A549 (cell line): Measurements from ENCODE around the gene IGSF23. TPM values are rescaled to one million over a fixed set of nuclear protein-coding genes. Genes with fewer than 3 reads are reported as not detected.

Source experiments
- ATAC-seq, 2 experiments: fragments of 200-7000 bp in 1 of 2; fragments of >200 bp in 1 of 2; cut with Nextera tagmentation in 1 of 2; cut with Tn5 transposase in 1 of 2; 3 replicates each; pipeline versions ENCODE4 v1.8.0 to v1.9.1; 2018 to 2020; ENCODE audit warnings: mild to moderate bottlenecking in 1 of 2, moderate library complexity in 1 of 2
- CTCF ChIA-PET: fragments of 300-600 bp; sonication (Branson Sonifier 250); formaldehyde crosslinking; extraction: SDS; loops from one replicate; lab custom pipeline; 2021; ENCODE audit warnings: antibody characterized with exemption, inconsistent platforms; lab: Yijun Ruan, JAX
- POLR2A ChIA-PET: fragments of 350-600 bp; formaldehyde crosslinking; extraction: SDS; loops from one replicate; lab custom pipeline; 2021; ENCODE audit warnings: antibody characterized with exemption, inconsistent platforms; lab: Yijun Ruan, JAX
- DNase-seq, 2 experiments: peaks; one replicate each; pipeline versions ENCODE4 v3.0.0 to v3.0.0-alpha.2; 2011 to 2016; ENCODE audit warnings: low read depth in 1 of 2, low spot score in 1 of 2
- FAIRE-seq: peaks from 2 replicates; lab custom pipeline; 2011; peaks lifted over from hg19 to GRCh38; lab: Jason Lieb, UNC
- H3K27ac ChIP-seq, 2 experiments: fragments of >200 bp; sonication (Bioruptor Twin); formaldehyde crosslinking; 3 replicates each; pipeline ENCODE4 v1.5.1; 2016 to 2017
- H3K4me1 ChIP-seq: fragments of >200 bp; sonication (Bioruptor Twin); formaldehyde crosslinking; 3 replicates; pipeline ENCODE4 v1.6.1; 2016
- H3K4me2 ChIP-seq: fragments of >200 bp; sonication (Bioruptor Twin); formaldehyde crosslinking; 3 replicates; pipeline ENCODE4 v1.6.1; 2016
- H3K4me3 ChIP-seq: fragments of >200 bp; sonication (Bioruptor Twin); formaldehyde crosslinking; 3 replicates; pipeline ENCODE4 v1.5.1; 2016
- H3K9me3 ChIP-seq: fragments of >200 bp; sonication (Bioruptor Twin); formaldehyde crosslinking; 3 replicates; pipeline ENCODE4 v1.6.1; 2016
- ATOH8 ChIP-seq: fragments of 250-450 bp; sonication (Bioruptor Pico); IDR thresholded peaks from 2 replicates; pipeline ENCODE4 v1.5.0; 2020; ENCODE audit warnings: low read depth, mild to moderate bottlenecking, moderate library complexity
- FOSL2 ChIP-seq, 2 experiments: fragments of 450-650 bp in 1 of 2; fragments of >200 bp in 1 of 2; sonication (Bioruptor Twin) in 1 of 2; formaldehyde crosslinking; IDR thresholded peaks; 2 replicates each; pipeline versions ENCODE4 v1.5.0 to v1.6.1; 2016 to 2020; ENCODE audit warnings: mild to moderate bottlenecking in 1 of 2, moderate library complexity in 1 of 2
- JUN ChIP-seq, 2 experiments: fragments of >200 bp; sonication (Bioruptor Twin); formaldehyde crosslinking; IDR thresholded peaks; 2 replicates in 1 of 2; 3 replicates in 1 of 2; pipeline ENCODE4 v1.6.1; 2016 to 2017
- PHF8 ChIP-seq: fragments of 200-600 bp; sonication (generic); IDR thresholded peaks from 2 replicates; pipeline ENCODE4 v1.6.1; 2016; ENCODE audit warnings: low read depth, mild to moderate bottlenecking, antibody characterized with exemption, moderate library complexity, borderline replicate concordance
- POLR2AphosphoS2 ChIP-seq: conservative IDR thresholded peaks from 2 replicates; pipeline ENCODE4 v1.6.1; 2012; ENCODE audit warnings: low read length, improper control_type of control experiment, inconsistent platforms
- RFX5 ChIP-seq: fragments of 450-650 bp; IDR thresholded peaks from 2 replicates; pipeline ENCODE4 v1.7.1; 2014; ENCODE audit warnings: antibody characterized with exemption, mild to moderate bottlenecking, moderate library complexity
- SREBF2 ChIP-seq: fragments of 450-650 bp; IDR thresholded peaks from 2 replicates; pipeline ENCODE4 v1.6.1; 2014; ENCODE audit warnings: mild to moderate bottlenecking, moderate library complexity
- USF2 ChIP-seq: fragments of 450-650 bp; IDR thresholded peaks from 2 replicates; pipeline ENCODE4 v1.6.1; 2014; ENCODE audit warnings: antibody characterized with exemption
- ZNF302 ChIP-seq: fragments of 250-450 bp; sonication (Bioruptor Pico); IDR thresholded peaks from 2 replicates; pipeline ENCODE4 v1.9.0; 2021; ENCODE audit warnings: inconsistent platforms, mild to moderate bottlenecking, moderate library complexity
- WGBS: methylation state at CpG from one replicate; pipeline ENCODE4 v1.1.6; 2017; ENCODE audit errors: missing lambda C conversion rate; 5-methylcytosine and 5-hydroxymethylcytosine counted together
- polyA plus RNA-seq, 4 experiments: library from polyadenylated mRNA; depleted of rRNA in 3 of 4; stranded (reverse); fragments of >200 nt; fragmentation: RNase III in 1 of 4; extraction: RNeasy Plus Mini Kit Qiagen cat#74134 plus additional on column Dnase treatment in 1 of 4; gene quantifications; 2 replicates in 3 of 4; 3 replicates in 1 of 4; pipeline ENCODE4 v1.2.3, GENCODE V29; 2011 to 2017

Gene IGSF23
- polyA plus RNA-seq, 2 of the 4 experiments (the other 2 are of a cell fraction) = 0.14 to 0.35 TPM

- FAIRE-seq (no peak), DNase-seq (peak in 1 of 2 experiments; percentile 53), ATAC-seq (peak in 1 of 2 experiments; percentile 59; a peak in 3 of 6 replicates)
- 84% methylated on average over 3 of the region's 3 CpGs for WGBS
- H3K9me3 ChIP-seq = no peaks in the 10 kb centered on the region
- peaks cover 43% of the 10 kb centered on the region for H3K4me1 ChIP-seq
- no peak overlapping the region for H3K4me3 ChIP-seq
- CTCF ChIA-PET = interaction anchor here (0.7 to 13.8 kb wide), 23 partner anchors 10 to 165 kb away, joined by 3 to 180 read pairs (median 22); partner anchors contain the start of genes CEACAM19, IGSF23 and PVR
- TF ChIP-seq RFX5 = peak; percentile 76
- TF ChIP-seq USF2 = no peak
- TF ChIP-seq, all 56 proteins: peak for 1
- no peak overlapping the region for H3K4me2 ChIP-seq
- peak overlapping the region in 1 of 2 experiments; percentile 77; a peak in 3 of 6 replicates for H3K27ac ChIP-seq
- POLR2A ChIA-PET = interaction anchor here (0.6 to 1.8 kb wide), 2 partner anchors 70 to 381 kb away, joined by 3 to 4 read pairs; no protein-coding TSS in a partner anchor
Observed at GRCh38 chr19:44658069-44658733, 44.8 kb downstream of the IGSF23 start.

- H3K4me2 ChIP-seq = no peak overlapping the region
- ATAC-seq (no peak), FAIRE-seq (no peak), DNase-seq (no peak)
- H3K27ac ChIP-seq = peak overlapping the region in 1 of 2 experiments; percentile 77; a peak in 2 of 6 replicates
- H3K9me3 ChIP-seq = no peaks in the 10 kb centered on the region
- ChIA-PET CTCF (interaction anchor here (0.7 to 13.8 kb wide), 13 partner anchors 16 to 111 kb away, joined by 3 to 180 read pairs (median 6); partner anchors contain the start of genes CEACAM19 and PVR), POLR2A (interaction anchor here (1.7 kb wide), 1 partner anchor 16 kb away, joined by 4 read pairs; the partner anchor contains the start of gene PVR)
- WGBS = 54% methylated on average over 4 of the region's 4 CpGs
- no peak for TF ChIP-seq ZNF302
- no peak for TF ChIP-seq PHF8
- no peak for TF ChIP-seq FOSL2 (IDR thresholded peaks at IDR 0.05)
- peak; percentile 35; the same call in 1 of the 2 replicates for TF ChIP-seq FOSL2 (CRISPR knock-in tag; IDR thresholded peaks at IDR 0.05)
- TF ChIP-seq JUN (IDR thresholded peaks at IDR 0.05) = peak in 1 of 2 experiments; percentile 7; a peak in 1 of 5 replicates
- H3K4me3 ChIP-seq = no peak overlapping the region
- H3K4me1 ChIP-seq = peaks cover 30% of the 10 kb centered on the region
Observed at GRCh38 chr19:44660081-44660480, 46.7 kb downstream of the IGSF23 start.

GRCh38 chr19:44661205-44661604 is 47.8 kb downstream of the IGSF23 start:
- DNase-seq (no peak), ATAC-seq (no peak), FAIRE-seq (no peak)
- peaks cover 30% of the 10 kb centered on the region for H3K4me1 ChIP-seq
- H3K4me2 ChIP-seq = no peak overlapping the region
- peak overlapping the region in 1 of 2 experiments; percentile 40; a peak in 3 of 6 replicates for H3K27ac ChIP-seq
- no peak overlapping the region for H3K4me3 ChIP-seq
- CTCF ChIA-PET = interaction anchor here (0.8 to 13.8 kb wide), 12 partner anchors 8 to 183 kb away, joined by 3 to 180 read pairs (median 13); partner anchors contain the start of gene CEACAM19
- TF ChIP-seq JUN (IDR thresholded peaks at IDR 0.05) (peak in 1 of 2 experiments; percentile 48; a peak in 1 of 5 replicates), ATOH8 (CRISPR knock-in tag) (no peak)
- no peaks in the 10 kb centered on the region for H3K9me3 ChIP-seq
- WGBS = 91% methylated on average over 11 of the region's 11 CpGs
- POLR2A ChIA-PET = interaction anchor here (1.7 kb wide), 1 partner anchor 63 kb away, joined by 4 read pairs; no protein-coding TSS in a partner anchor

GRCh38 chr19:44661904-44662303 is 48.5 kb downstream of the IGSF23 start:
- ATAC-seq (no peak), DNase-seq (no peak), FAIRE-seq (no peak)
- Histone ChIP-seq H3K4me3 (no peak overlapping the region), H3K9me3 (no peaks in the 10 kb centered on the region), H3K4me1 (peaks cover 25% of the 10 kb centered on the region), H3K27ac (peak overlapping the region in 1 of 2 experiments; percentile 40; a peak in 3 of 6 replicates), H3K4me2 (no peak overlapping the region)
- POLR2A ChIA-PET = interaction anchor here (1.7 kb wide), 1 partner anchor 62 kb away, joined by 4 read pairs; no protein-coding TSS in a partner anchor
- CTCF ChIA-PET = interaction anchor here (0.6 to 13.8 kb wide), 18 partner anchors 9 to 290 kb away, joined by 3 to 180 read pairs (median 8); partner anchors contain the start of genes CEACAM19 and NECTIN2
- TF ChIP-seq POLR2AphosphoS2 (peak; percentile 80; the same call in 1 of the 2 replicates), SREBF2 (no peak)
- WGBS = 86% methylated on average over 7 of the region's 7 CpGs
